Stimulated activated CD8-positive, alpha-beta memory T cell treated with anti-CD3 and anti-CD28 coated beads, Interleukin-4, amount 100 ng/mL, for 24 hours (primary cell): ENCODE data around the gene ZNF431.
"Not testable (repeated sequence)": the region's sequence is repeated elsewhere in the genome, so short reads cannot be mapped to it uniquely, and the experiment has no call there.

Experiments used
- DNase-seq: peaks from one replicate; pipeline ENCODE4 v3.0.0-alpha.2; 2020; ENCODE audit warnings: low read depth

ZNF431 gene

GRCh38 chr19:21147540-21147939 lies 5.7 kb downstream of the ZNF431 start:
- DNase-seq = no peak

- no peak for DNase-seq
These were observed 6.8 kb downstream of the ZNF431 start for GRCh38 chr19:21148681-21149080.

- no peak for DNase-seq
These were observed 8.0 kb downstream of the ZNF431 start for GRCh38 chr19:21149877-21150276.

- no peak for DNase-seq
These were observed 9.6 kb downstream of the ZNF431 start for GRCh38 chr19:21151460-21151859.

GRCh38 chr19:21158523-21159135 lies 16.8 kb downstream of the ZNF431 start:
- DNase-seq = no peak

GRCh38 chr19:21164541-21164940 lies 22.7 kb downstream of the ZNF431 start:
- no peak for DNase-seq

- no peak for DNase-seq
These were observed 24.6 kb downstream of the ZNF431 start for GRCh38 chr19:21166436-21166835.

GRCh38 chr19:21197590-21198295 lies 55.9 kb downstream of the ZNF431 start:
- no peak for DNase-seq

GRCh38 chr19:21202865-21203494 lies 61.1 kb downstream of the ZNF431 start:
- DNase-seq = no peak

- no peak for DNase-seq
These were observed 68.3 kb downstream of the ZNF431 start for GRCh38 chr19:21210037-21210621.

GRCh38 chr19:21221693-21222092 lies 79.9 kb downstream of the ZNF431 start:
- DNase-seq = no peak

GRCh38 chr19:21229938-21230337 lies 88.1 kb downstream of the ZNF431 start:
- not testable (repeated sequence) for DNase-seq

GRCh38 chr19:21233691-21234090 lies 91.9 kb downstream of the ZNF431 start:
- no peak for DNase-seq

- DNase-seq = not testable (repeated sequence)
These were observed 94.9 kb downstream of the ZNF431 start for GRCh38 chr19:21236751-21237150.

- no peak for DNase-seq
These were observed 96.8 kb downstream of the ZNF431 start for GRCh38 chr19:21238670-21239069.
